HG03095 (cell line): ENCODE data around the gene OSBPL8.
"Not testable (repeated sequence)": the region's sequence is repeated elsewhere in the genome, so short reads cannot be mapped to it uniquely, and the experiment has no call there.

ENCODE experiments used
- ATAC-seq: cut with Tn5 transposase; IDR thresholded peaks from one replicate; pipeline ENCODE4 v1.9.1; 2021; ENCODE audit warnings: moderate library complexity; ENCODE audit not compliant: unreplicated experiment

The OSBPL8 gene

GRCh38 chr12:76529226-76529918 is 30.2 kb downstream of the OSBPL8 start:
- ATAC-seq, result no peak

GRCh38 chr12:76523408-76523807 is 36.2 kb downstream of the OSBPL8 start:
- no peak for ATAC-seq

GRCh38 chr12:76520348-76520747 is 39.2 kb downstream of the OSBPL8 start:
- ATAC-seq, result no peak

- no peak for ATAC-seq
Observed at GRCh38 chr12:76519538-76519937, 40.0 kb downstream of the OSBPL8 start.

GRCh38 chr12:76518699-76519098 is 40.9 kb downstream of the OSBPL8 start:
- no peak for ATAC-seq

- ATAC-seq, result no peak
Observed at GRCh38 chr12:76515271-76515670, 44.3 kb downstream of the OSBPL8 start.

- peak; percentile 65 for ATAC-seq
Observed at GRCh38 chr12:76511116-76511716, 48.4 kb downstream of the OSBPL8 start.

GRCh38 chr12:76508128-76508980 is 51.2 kb downstream of the OSBPL8 start:
- no peak for ATAC-seq

GRCh38 chr12:76506149-76506548 is 53.4 kb downstream of the OSBPL8 start:
- no peak for ATAC-seq

GRCh38 chr12:76505050-76505449 is 54.5 kb downstream of the OSBPL8 start:
- no peak for ATAC-seq

- no peak for ATAC-seq
Observed at GRCh38 chr12:76504606-76505005, 55.0 kb downstream of the OSBPL8 start.

- no peak for ATAC-seq
Observed at GRCh38 chr12:76503957-76504356, 55.6 kb downstream of the OSBPL8 start.

- no peak for ATAC-seq
Observed at GRCh38 chr12:76501390-76501789, 58.2 kb downstream of the OSBPL8 start.

GRCh38 chr12:76499136-76499535 is 60.4 kb downstream of the OSBPL8 start:
- ATAC-seq, result not testable (repeated sequence)

GRCh38 chr12:76495556-76495955 is 64.0 kb downstream of the OSBPL8 start:
- no peak for ATAC-seq

GRCh38 chr12:76491292-76491691 is 68.3 kb downstream of the OSBPL8 start:
- no peak for ATAC-seq

GRCh38 chr12:76490763-76491162 is 68.8 kb downstream of the OSBPL8 start:
- ATAC-seq, result no peak

GRCh38 chr12:76489737-76490136 is 69.8 kb downstream of the OSBPL8 start:
- no peak for ATAC-seq

- no peak for ATAC-seq
Observed at GRCh38 chr12:76486011-76486410, 73.6 kb downstream of the OSBPL8 start.

GRCh38 chr12:76480796-76481195 is 78.8 kb downstream of the OSBPL8 start:
- no peak for ATAC-seq

- no peak for ATAC-seq
Observed at GRCh38 chr12:76478045-76478444, 81.5 kb downstream of the OSBPL8 start.

- not testable (repeated sequence) for ATAC-seq
Observed at GRCh38 chr12:76472862-76473261, 86.7 kb downstream of the OSBPL8 start.
